Heart left ventricle (tissue), 13 donors: Measurements from ENCODE around the gene FYCO1.

Source experiments
- POLR2A ChIP-seq, 2 donors: fragments of 450-650 bp; IDR thresholded peaks; one replicate each; pipeline ENCODE4 v1.6.1; 2017; ENCODE audit warnings: antibody characterized with exemption in 2 of 2, mild to moderate bottlenecking in 2 of 2, moderate library complexity in 2 of 2
- TF ChIP-seq, protein P1 (sequence below), 12 donors: fragments of 200-600 bp; sonication (generic) in 4 of 12; IDR thresholded peaks; one replicate each; pipeline versions ENCODE4 v1.5.0 to v1.8.0; 2018 to 2022; ENCODE audit warnings: antibody characterized with exemption in 12 of 12, mild to moderate bottlenecking in 5 of 12
- donor health status: ischemic (EF 13 %, LVEDD 7.1; RV severe dilation, severe dysfunction).
- donor health status: DM: no; HTN: yes; CAD: no.
- donor health status: DM: no; HTN: no; CAD: no.
- donor health status: ischemic (EF 25% LVEDD 6.9; RV normal size, moderate dysfunction).
- donor health status: ischemic (EF 25% LVEDD 5.7; RV mildly dilated, moderate dysfunction).
- donor health status: ischemic (EF 35%, LVEDD 5.7; RV mildly dilated, moderate dysfunction).
- donor health status: nonischemic (EF 11% LVEDD 7.7; RV severe dilation, severe dysfunction).
- donor health status: DM: yes; HTN: yes; CAD: no.
- donor health status: PGD.
- donor health status: ischemic (EF 29% LVEDD 5.4; RV normal size, mild dysfunction).
- donor health status: nonischemic (EF 23%, LVEDD 6.1; RV moderate dilation, normal function).

DNA sequence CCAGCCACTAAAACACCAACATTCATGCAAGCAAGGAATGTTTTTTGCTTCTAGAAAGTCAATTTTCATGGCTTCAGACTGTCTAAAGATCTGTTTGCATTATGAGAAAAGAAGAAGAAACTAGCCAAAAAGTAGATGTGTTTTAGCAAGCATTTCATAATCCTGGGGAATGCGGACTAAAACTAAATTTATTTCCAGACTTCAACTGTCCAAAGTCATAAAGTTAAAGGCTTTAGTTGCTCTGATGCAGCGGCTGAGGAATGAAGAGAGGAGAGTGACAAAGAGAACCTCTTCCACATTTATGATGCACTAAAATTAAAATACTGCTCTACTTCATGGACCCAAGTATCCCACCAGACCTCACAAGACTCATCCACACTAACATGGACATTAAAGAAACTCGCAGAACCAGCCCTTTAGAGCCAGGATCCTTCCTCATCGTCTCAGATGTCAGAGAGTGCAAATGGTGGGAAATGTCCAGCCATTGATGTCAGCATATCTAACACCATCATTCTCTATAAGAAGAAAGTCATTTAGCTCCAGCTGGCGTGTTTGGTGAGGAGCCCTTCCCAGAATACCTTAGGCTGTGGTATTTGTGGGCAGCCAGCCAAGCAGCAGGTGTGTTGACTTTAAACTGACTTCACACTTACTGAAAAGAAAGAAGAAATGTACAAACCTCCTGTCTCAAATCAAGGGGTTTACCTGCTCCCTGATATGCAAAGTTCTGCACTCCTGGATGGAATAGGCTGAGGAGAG, 17.4 kb downstream of the FYCO1 start:
- TF ChIP-seq, protein P1, sequence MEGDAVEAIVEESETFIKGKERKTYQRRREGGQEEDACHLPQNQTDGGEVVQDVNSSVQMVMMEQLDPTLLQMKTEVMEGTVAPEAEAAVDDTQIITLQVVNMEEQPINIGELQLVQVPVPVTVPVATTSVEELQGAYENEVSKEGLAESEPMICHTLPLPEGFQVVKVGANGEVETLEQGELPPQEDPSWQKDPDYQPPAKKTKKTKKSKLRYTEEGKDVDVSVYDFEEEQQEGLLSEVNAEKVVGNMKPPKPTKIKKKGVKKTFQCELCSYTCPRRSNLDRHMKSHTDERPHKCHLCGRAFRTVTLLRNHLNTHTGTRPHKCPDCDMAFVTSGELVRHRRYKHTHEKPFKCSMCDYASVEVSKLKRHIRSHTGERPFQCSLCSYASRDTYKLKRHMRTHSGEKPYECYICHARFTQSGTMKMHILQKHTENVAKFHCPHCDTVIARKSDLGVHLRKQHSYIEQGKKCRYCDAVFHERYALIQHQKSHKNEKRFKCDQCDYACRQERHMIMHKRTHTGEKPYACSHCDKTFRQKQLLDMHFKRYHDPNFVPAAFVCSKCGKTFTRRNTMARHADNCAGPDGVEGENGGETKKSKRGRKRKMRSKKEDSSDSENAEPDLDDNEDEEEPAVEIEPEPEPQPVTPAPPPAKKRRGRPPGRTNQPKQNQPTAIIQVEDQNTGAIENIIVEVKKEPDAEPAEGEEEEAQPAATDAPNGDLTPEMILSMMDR (IDR thresholded peaks at IDR 0.05), result no peak
- TF ChIP-seq POLR2A (IDR thresholded peaks at IDR 0.05), result no peak
